T47D (cell line): ENCODE data around the gene C6orf15.
A peak's percentile ranks its signal among the peaks of the same experiment; 100 is the strongest.
"Not testable (repeated sequence)": the region's sequence is repeated elsewhere in the genome, so short reads cannot be mapped to it uniquely, and the experiment has no call there.

Experiments used
- DNase-seq, 2 experiments: peaks; one replicate each; pipeline versions ENCODE4 v3.0.0 to v3.0.0-alpha.2; 2011 to 2012; ENCODE audit warnings: low read depth in 1 of 2, low spot score in 1 of 2
- JUND ChIP-seq: IDR thresholded peaks from 2 replicates; pipeline ENCODE4 v1.6.1; 2012; ENCODE audit warnings: low read depth
- in situ Hi-C: cut with HindIII; loops from 2 replicates; pipeline ENCODE4 v1.10.0; 2016; ENCODE audit warnings: low sequenced_read_pairs, low pct_unique_long_range_greater_than_20kb

The C6orf15 gene

DNA sequence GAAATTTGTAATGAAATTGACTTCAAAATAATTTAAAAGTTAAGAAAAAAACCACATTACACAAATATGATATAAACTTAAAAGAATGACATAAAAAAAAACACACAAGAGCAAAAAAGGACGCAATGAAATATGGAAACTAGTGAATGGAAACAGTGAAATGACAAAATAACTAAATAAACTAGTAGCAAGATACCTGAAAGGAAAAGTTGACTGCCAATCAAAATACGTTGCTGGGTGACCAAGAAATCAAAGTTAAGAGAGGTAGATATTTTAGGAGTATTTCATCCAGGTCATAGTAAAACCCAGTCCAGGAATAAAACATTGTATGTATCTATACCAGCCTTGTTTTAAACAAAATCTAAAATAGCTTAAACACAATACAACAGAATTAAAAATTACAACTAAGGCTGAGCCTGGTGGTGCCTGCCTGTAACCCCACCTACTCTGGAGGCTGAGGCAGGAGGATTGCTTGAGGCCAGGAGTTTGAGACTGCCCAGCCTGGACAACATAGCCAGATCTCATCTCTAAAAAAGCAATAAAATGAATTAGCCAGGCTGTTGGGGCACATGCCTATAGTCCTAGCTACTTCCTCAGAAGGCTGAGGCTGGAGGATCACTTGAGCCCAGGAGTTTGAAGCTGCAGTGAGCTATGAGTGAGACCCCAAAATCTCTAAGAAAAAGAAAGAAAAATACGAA lies 22.0 kb downstream of the C6orf15 start:
- DNase-seq, result no peak
- no peak for TF ChIP-seq JUND
- in situ Hi-C loops, result no loop called here

DNA sequence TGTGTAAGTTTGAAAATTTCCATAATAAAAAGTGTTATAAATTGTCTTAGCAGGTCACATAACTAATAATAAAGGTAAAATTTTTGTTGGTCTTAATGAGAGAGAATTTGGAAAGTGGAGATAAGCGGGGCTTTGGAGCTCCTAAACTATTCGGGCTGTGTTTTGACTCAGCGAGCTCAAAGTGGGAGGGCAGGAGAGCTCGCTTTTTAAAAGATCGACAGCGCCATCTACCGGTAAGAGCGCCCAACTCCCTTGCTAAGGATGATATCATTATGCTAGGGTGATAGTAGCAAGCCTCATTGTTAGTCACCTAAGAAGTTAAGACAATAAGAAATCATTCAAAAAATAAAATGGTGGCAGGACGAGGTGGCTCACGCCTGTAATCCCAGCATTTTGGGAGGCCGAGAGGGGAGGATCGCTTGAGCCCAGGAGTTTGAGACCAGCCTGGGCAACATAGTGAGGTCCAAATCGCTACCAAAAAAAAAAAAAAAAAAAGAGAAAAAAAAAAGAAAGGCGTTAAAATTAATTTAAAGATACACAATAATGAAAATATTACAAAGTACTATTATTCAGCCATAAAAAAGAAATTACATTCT lies 24.8 kb downstream of the C6orf15 start:
- TF ChIP-seq JUND, result no peak
- DNase-seq, result peak; percentile 65 to 87
- in situ Hi-C loops, result no loop called here

DNA sequence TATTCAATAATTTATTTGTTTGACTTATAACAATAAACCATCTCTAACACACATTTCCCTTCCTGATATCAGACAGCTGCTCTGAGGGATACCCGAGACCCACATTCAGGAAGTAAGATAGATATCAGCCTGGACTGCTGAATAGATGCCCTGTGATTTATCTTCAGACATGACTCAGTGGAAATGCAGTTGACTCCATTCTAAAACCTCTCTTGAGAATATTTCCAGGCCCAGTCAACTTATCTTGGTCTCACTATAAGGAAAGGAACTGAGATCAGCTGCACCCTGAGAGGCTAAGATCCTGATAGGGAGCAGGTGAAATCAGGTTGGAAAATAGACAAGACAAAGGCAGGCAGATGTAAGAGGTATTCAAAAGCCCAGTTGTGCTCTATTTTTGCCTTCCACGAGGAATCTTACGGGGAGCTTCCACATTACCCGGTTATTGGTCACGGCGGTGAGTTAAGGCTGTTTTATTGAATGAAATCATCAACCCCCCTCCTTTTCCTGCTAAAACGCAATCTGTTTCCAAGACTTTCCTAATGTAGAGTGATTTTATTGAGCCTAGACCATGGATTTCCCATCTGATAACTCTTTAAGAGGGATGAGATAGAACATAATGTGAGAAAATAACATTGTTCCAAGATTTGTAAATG lies 25.5 kb downstream of the C6orf15 start:
- no peak for TF ChIP-seq JUND
- no peak for DNase-seq
- in situ Hi-C loops, result no loop called here

DNA sequence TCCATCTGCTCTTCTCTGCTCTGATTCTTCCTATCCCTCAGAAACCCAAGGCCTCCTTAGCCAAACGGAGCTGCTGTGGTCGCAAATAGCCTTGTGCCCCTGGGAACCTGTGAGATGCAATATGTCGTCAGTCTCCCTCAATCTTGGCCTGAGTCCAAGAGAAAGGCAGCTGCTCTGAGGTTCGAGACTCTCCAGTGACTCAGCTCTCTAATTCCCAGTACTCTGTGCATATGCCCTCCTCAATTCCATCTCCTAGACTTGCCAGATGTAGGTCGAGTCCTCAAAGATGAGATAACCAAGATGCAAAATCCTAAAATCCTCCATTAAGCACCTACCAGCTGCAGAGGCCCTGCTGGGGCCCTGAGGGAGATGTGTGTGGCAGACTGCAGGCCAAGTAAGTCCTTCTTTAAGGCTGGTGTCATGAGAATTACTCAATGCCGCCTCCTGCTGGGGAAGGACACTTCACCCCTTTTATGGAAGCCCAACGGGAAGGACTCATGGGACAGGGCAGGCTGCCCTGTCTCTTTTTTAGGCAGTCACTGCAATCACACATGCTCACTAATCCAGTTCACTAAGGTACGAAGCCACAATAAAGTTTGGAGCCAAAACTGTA lies 28.5 kb downstream of the C6orf15 start:
- peak in 1 of 2 experiments; percentile 31 for DNase-seq
- in situ Hi-C loops, result no loop called here
- TF ChIP-seq JUND, result no peak

DNA sequence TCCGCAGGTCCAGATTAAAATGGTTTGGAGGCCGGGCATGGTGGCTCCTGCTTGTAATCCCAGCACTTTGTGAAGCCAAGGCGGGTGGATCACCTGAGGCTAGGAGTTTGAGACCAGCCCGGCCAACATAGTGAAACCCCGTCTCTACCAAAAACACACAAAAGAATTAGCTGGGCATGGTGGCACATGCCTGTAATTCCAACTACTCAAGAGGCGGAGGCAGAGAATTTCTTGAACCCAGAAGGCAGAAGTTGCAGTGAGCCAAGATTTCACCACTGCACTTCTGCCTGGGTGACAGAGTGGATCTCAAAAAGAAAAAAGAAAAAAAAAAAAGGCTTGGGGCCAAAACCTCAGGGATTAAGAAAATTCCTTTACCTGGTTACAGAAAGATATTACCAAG lies 30.5 kb downstream of the C6orf15 start:
- in situ Hi-C loops, result no loop called here
- peak in 1 of 2 experiments; percentile 70 for DNase-seq
- no peak for TF ChIP-seq JUND

DNA sequence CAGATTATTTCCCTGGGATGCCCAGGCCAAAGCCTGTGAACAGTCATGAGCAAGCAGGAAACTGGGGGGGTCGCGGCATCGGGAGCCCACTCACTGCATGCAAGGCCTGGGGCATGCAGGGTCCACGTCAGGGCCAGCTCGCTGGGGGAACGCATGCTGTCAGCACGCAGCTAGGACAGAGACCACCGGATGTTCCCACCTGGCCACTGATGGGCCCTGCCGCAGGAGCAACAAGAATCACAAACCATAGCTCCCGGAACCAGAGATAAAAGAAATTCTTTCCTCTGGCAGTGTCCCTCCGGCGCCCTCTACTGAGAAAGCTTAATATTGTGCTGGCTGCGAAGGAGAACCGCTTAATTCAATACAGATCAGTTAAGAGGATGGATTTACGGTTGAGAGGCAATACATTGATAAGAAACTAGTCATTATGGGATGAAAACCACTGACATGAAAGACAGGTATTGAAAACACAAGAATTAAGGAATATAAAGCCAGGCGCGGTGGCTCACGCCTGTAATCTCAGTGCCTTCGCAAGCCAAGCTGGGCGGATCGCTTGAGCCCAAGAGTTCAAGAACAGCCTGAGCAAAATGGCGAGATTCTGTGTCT lies 32.6 kb downstream of the C6orf15 start:
- DNase-seq, result peak; percentile 44 to 73
- in situ Hi-C loops, result no loop called here
- TF ChIP-seq JUND, result no peak

DNA sequence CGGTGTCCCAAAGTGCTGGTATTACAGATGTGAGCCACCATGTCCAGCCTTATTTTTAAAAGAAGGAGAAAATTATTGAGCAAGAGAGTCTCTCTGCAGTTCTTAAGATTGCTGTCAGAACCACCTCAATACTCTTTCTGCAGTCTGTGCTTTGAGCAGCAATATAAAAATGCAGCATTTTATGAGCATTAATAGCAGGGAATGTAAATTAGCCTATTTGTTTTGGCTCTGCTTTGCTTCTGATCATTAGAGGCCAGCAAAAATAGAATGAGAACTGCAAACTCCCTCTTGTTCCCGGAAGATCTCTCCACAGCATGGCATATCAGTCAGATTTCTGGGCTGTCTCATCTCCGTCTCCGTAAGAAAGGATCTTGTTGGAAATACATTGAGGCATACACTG lies 35.8 kb downstream of the C6orf15 start:
- in situ Hi-C loops, result no loop called here
- DNase-seq, result no peak
- no peak for TF ChIP-seq JUND

DNA sequence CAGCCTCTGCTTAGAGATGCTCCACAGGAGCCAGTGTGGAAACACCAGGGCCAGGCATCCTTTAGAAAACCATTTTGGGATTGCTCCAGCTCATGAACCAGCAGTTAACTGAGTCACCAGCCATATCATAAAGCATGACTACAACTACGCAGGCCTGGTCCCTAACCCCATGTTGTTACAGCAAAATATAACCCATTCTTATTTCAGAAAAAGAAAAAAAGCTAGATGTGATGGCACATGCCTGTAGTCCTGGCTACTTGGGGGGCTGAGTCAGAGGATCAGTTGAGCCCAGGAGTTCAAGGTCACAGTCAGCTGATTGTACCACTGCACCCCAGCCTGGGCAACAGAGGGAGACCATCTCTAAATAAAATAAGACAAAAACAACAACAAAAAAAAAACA lies 36.8 kb downstream of the C6orf15 start:
- no peak for TF ChIP-seq JUND
- in situ Hi-C loops, result no loop called here
- DNase-seq, result no peak

DNA sequence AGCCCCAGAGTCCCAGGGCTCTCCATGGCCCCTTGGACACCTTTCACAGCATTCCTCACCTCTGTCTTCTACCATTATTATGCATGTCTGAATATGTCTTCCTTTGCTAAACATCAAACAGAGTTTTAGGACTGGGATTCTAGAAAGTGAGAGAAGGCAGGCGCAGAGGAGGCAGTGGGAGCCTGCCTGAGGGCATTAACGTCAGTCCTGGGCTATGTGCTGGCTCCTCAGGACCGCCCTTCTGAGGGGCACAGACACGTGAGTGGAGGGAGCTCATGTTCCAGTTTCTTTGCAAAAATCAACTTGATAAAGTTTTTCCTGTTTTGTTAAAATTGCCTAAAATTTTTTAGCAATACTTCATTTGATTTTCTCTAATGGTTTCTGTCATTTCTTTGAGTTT lies 38.0 kb downstream of the C6orf15 start:
- in situ Hi-C loops, result no loop called here
- no peak for TF ChIP-seq JUND
- no peak for DNase-seq

DNA sequence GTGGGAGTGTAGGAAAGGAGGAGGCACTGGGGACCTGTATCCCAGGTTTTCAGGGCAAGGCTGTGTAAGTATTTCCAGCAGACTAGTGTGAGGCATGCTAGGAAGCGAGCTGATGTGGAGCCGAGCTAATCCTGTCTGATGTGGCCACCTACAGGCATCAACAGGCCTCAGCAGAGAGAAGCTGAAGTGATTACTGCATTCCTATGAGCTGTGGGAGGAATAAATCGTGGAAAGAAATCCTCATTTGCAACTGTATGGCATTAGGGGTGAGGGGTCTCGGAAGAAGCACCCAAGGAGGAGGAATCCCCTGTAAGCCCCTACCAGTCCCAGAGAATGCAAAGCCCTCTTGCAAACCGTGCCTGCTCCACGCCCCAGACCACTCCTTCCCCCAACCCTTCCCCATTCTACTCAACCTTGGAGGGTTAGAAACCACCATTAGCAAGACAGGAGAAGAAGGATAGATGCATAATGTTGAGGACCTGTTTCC lies 41.6 kb downstream of the C6orf15 start:
- in situ Hi-C loops, result no loop called here
- peak; percentile 76 to 82 for DNase-seq

DNA sequence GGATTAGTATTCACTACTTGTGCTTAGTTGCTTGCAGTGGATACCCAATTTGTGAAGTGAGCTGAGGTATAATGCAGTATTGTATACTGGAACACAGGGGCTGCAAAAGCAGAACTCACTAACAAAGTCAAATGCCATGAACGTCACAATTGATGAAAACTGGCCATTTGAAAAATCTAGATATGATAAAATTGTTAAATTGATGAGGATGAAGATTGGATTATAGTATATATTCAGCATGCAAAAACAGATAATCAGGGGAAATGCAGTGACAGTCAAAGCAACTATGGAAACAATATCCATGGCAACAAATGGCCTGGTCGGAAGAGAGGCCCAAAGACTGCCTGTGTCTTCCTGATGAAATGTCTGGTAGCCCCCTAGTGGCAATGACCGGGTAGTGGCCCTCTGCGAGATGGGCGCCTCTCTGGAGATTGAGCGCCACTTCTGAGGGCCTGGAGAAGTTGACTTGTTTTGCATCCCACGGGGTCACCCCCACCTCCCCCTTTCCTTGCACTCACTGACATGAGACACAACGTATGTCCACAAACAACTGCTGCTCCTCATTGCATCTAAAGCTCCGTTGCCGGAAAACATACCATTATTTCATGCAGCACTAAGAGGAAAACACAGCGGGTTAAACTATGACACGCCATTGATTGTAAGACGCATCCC lies 43.6 kb downstream of the C6orf15 start:
- TF ChIP-seq JUND, result no peak
- peak; percentile 55 to 82 for DNase-seq
- in situ Hi-C loops, result no loop called here

More for the DNA sequence above, 41.6 kb downstream of the C6orf15 start:
- TF ChIP-seq JUND, result no peak

DNA sequence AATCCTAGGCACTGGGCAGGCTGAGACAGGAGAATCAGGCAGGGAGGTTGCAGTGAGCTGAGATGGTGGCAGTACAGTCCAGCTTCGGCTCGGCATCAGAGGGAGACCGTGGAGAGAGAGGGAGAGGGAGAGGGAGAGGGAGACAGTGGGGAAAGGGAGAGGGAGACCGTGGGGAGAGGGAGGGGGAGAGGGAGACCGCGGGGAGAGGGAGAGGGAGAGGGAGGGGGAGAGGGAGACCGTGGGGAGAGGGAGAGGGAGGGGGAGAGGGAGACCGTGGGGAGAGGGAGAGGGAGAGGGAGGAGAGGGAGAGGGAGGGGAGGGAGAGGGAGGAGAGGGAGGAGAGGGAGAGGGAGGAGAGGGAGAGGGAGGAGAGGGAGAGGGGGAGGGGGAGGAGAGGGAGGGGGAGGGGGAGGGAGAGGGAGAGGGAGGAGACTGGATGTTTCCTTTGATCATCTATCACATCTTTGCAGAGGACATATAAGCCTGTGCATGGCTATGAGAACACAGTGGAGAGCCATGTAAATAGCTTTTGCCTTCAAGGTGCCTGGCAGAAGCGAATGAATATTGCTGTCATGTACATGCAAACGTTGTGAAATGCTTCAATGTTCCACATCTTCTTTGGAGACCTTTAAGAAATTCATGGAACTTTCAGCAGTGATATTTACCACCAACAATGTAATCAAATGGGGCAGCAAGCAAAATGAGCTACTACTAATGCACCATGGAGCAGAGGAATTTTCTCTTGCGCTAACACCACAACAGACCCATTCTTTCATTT lies 44.3 kb downstream of the C6orf15 start:
- in situ Hi-C loops, DNase-seq: not testable (repeated sequence)

DNA sequence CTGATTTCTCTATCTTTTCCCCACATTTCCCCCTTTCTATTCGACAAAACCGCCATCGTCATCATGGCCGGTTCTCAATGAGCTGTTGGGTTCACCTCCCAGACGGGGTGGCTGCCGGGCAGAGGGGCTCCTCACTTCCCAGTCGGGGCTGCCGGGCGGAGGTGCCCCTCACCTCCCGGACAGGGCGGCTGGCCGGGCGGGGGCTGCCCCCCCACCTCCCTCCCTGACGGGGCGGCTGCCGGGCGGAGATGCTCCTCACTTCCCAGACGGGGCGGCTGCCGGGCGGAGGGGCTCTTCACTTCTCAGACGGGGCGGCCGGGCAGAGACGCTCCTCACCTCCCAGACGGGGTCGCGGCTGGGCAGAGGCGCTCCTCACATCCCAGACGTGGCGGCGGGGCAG lies 45.3 kb downstream of the C6orf15 start:
- DNase-seq, in situ Hi-C loops: not testable (repeated sequence)
